ENCODE data around the gene SLC16A7.

DNA sequence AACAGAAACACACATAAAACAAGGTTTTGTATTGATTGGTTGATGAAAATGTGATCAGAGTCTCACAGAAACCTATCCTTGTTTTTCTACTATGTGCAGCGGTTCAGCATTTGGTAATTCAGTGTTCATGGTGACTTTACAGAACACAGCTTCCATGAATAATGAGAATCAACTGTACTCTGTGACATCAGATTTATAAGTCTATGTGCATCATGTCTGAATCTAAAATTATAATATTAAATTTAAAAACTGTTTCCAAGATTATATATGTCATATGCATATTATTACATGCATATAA, 104.3 kb downstream of the SLC16A7 start:
- TF ChIP-seq, protein P1, sequence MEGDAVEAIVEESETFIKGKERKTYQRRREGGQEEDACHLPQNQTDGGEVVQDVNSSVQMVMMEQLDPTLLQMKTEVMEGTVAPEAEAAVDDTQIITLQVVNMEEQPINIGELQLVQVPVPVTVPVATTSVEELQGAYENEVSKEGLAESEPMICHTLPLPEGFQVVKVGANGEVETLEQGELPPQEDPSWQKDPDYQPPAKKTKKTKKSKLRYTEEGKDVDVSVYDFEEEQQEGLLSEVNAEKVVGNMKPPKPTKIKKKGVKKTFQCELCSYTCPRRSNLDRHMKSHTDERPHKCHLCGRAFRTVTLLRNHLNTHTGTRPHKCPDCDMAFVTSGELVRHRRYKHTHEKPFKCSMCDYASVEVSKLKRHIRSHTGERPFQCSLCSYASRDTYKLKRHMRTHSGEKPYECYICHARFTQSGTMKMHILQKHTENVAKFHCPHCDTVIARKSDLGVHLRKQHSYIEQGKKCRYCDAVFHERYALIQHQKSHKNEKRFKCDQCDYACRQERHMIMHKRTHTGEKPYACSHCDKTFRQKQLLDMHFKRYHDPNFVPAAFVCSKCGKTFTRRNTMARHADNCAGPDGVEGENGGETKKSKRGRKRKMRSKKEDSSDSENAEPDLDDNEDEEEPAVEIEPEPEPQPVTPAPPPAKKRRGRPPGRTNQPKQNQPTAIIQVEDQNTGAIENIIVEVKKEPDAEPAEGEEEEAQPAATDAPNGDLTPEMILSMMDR (IDR thresholded peaks at IDR 0.05; ENCODE audit: poor library complexity, severe bottlenecking): no peak
- TF ChIP-seq EZH2 (IDR thresholded peaks at IDR 0.05; ENCODE audit: borderline replicate concordance, insufficient read depth, low read length, poor library complexity, severe bottlenecking) (no peak), RAD21 (conservative IDR thresholded peaks at IDR 0.05) (no peak)
